HG03342 (cell line): ENCODE results near the gene NLRC5.
"Not testable (repeated sequence)": the region's sequence is repeated elsewhere in the genome, so short reads cannot be mapped to it uniquely, and the experiment has no call there.

Experiments
- ATAC-seq: cut with Tn5 transposase; IDR thresholded peaks from one replicate; pipeline ENCODE4 v1.9.1; 2021; ENCODE audit warnings: mild to moderate bottlenecking, moderate library complexity; ENCODE audit not compliant: unreplicated experiment

NLRC5 gene

GRCh38 chr16:57000271-57001025, 11.1 kb downstream of the NLRC5 start:
- ATAC-seq, result peak; percentile 45

GRCh38 chr16:57001026-57001679, 11.8 kb downstream of the NLRC5 start:
- no peak for ATAC-seq

- ATAC-seq, result no peak
Observed at GRCh38 chr16:57003439-57004386, 14.4 kb downstream of the NLRC5 start.

- ATAC-seq, result no peak
Observed at GRCh38 chr16:57004387-57005250, 15.3 kb downstream of the NLRC5 start.

GRCh38 chr16:57005597-57005996, 16.2 kb downstream of the NLRC5 start:
- not testable (repeated sequence) for ATAC-seq

- no peak for ATAC-seq
Observed at GRCh38 chr16:57007050-57007449, 17.7 kb downstream of the NLRC5 start.

- no peak for ATAC-seq
Observed at GRCh38 chr16:57007530-57007929, 18.2 kb downstream of the NLRC5 start.

- ATAC-seq, result no peak
Observed at GRCh38 chr16:57008440-57008839, 19.1 kb downstream of the NLRC5 start.

GRCh38 chr16:57009643-57010170, 20.4 kb downstream of the NLRC5 start:
- ATAC-seq, result no peak

- ATAC-seq, result no peak
Observed at GRCh38 chr16:57012353-57012752, 23.0 kb downstream of the NLRC5 start.

- ATAC-seq, result no peak
Observed at GRCh38 chr16:57013229-57013628, 23.9 kb downstream of the NLRC5 start.

GRCh38 chr16:57013902-57014301, 24.5 kb downstream of the NLRC5 start:
- no peak for ATAC-seq

GRCh38 chr16:57016301-57016700, 26.9 kb downstream of the NLRC5 start:
- ATAC-seq, result no peak

GRCh38 chr16:57016831-57017230, 27.5 kb downstream of the NLRC5 start:
- no peak for ATAC-seq

GRCh38 chr16:57017251-57017650, 27.9 kb downstream of the NLRC5 start:
- no peak for ATAC-seq

- ATAC-seq, result no peak
Observed at GRCh38 chr16:57019746-57020145, 30.4 kb downstream of the NLRC5 start.

- ATAC-seq, result no peak
Observed at GRCh38 chr16:57020651-57021050, 31.3 kb downstream of the NLRC5 start.

GRCh38 chr16:57021757-57022156, 32.4 kb downstream of the NLRC5 start:
- no peak for ATAC-seq

GRCh38 chr16:57022445-57022844, 33.1 kb downstream of the NLRC5 start:
- ATAC-seq, result no peak

GRCh38 chr16:57023541-57024249, 34.3 kb downstream of the NLRC5 start:
- ATAC-seq, result no peak
